Stomach (tissue), 9 donors: Measurements from ENCODE around the gene BTNL9. TPM values are rescaled to one million over a fixed set of nuclear protein-coding genes. Genes with fewer than 3 reads are reported as not detected.
"Not testable (repeated sequence)": the region's sequence is repeated elsewhere in the genome, so short reads cannot be mapped to it uniquely, and the experiment has no call there.

Experiments
- DNase-seq, 2 donors: peaks; one replicate each; pipeline versions ENCODE4 v3.0.0 to v3.0.0-alpha.2; 2013 to 2019
- H3K27ac ChIP-seq, 5 donors: fragments of 200-600 bp in 4 of 5; sonication (generic) in 4 of 5; one replicate each; pipeline ENCODE4 v1.5.1; 2013 to 2019; ENCODE audit warnings: mild to moderate bottlenecking in 1 of 5, moderate library complexity in 1 of 5
- H3K27me3 ChIP-seq, 3 donors: fragments of 200-600 bp; sonication (generic); one replicate each; pipeline ENCODE4 v1.5.1; 2017 to 2019; ENCODE audit warnings: mixed run types in 1 of 3
- H3K36me3 ChIP-seq, 4 donors: fragments of 200-600 bp; sonication (generic); 1 replicate in 3 of 4; 2 replicates in 1 of 4; pipeline ENCODE4 v1.5.1; 2016 to 2019
- H3K4me1 ChIP-seq, 4 donors: fragments of 200-600 bp; sonication (generic); one replicate each; pipeline ENCODE4 v1.5.1; 2016 to 2019
- H3K4me3 ChIP-seq, 4 donors: fragments of 200-600 bp; sonication (generic) in 3 of 4; one replicate each; pipeline ENCODE4 v1.5.1; 2016 to 2019; ENCODE audit warnings: mild to moderate bottlenecking in 1 of 4
- H3K9me3 ChIP-seq, 4 donors: fragments of 200-600 bp; sonication (generic); one replicate each; pipeline ENCODE4 v1.5.1; 2016 to 2019
- EP300 ChIP-seq: sonication (generic); formaldehyde crosslinking; IDR thresholded peaks from one replicate; pipeline ENCODE4 v1.6.1; 2017; ENCODE audit warnings: antibody characterized with exemption
- POLR2A ChIP-seq, 4 donors: fragments of 450-650 bp; IDR thresholded peaks; one replicate each; pipeline ENCODE4 v1.6.1; 2016; ENCODE audit warnings: antibody characterized with exemption in 4 of 4, control low read depth in 2 of 4, mild to moderate bottlenecking in 1 of 4, moderate library complexity in 1 of 4
- POLR2AphosphoS5 ChIP-seq, 3 donors: sonication (generic); formaldehyde crosslinking; IDR thresholded peaks; one replicate each; pipeline ENCODE4 v1.6.1; 2016; ENCODE audit warnings: antibody characterized with exemption in 3 of 3
- WGBS, 5 donors: extraction: QIAGEN DNeasy Blood & Tissue Kit in 3 of 5; methylation state at CpG; one replicate each; pipeline versions ENCODE4 v1.1.5 to v1.1.7; 2013 to 2018; 5-methylcytosine and 5-hydroxymethylcytosine counted together
- intact Hi-C: fragments of 100-400 bp; cut with DNase I; formaldehyde crosslinking; loops from one replicate; pipeline ENCODE4 v1.15.1; 2023; ENCODE audit warnings: low total_unique reads
- polyA plus RNA-seq, 3 donors: library from polyadenylated mRNA; stranded (reverse); fragments of 200-250 nt; gene quantifications; one replicate each; pipeline ENCODE4 v1.2.3, GENCODE V29; 2013
- total RNA-seq, 5 donors: library from RNA; depleted of rRNA; stranded (reverse); fragments of >200 nt; gene quantifications; one replicate each; pipeline versions ENCODE4 v1.1.0 to v1.2.3, GENCODE V29; 2014 to 2016
- TF ChIP-seq, protein P1 (sequence below), 7 experiments: fragments of 450-650 bp in 4 of 7; fragments of 200-600 bp in 3 of 7; sonication (generic) in 3 of 7; IDR thresholded peaks; one replicate each; pipeline ENCODE4 v1.5.1; 2016 to 2019; ENCODE audit warnings: antibody characterized with exemption in 7 of 7, control low read depth in 2 of 7, mild to moderate bottlenecking in 1 of 7
- donor health status: healthy with polysubstance abuse.
- donor health status: Bipolar disorder and iron deficiency.
- donor health status: healthy.

Gene BTNL9
- total and polyA plus RNA-seq, 8 donors = 3.5 to 108 (median 10.7) TPM

DNA sequence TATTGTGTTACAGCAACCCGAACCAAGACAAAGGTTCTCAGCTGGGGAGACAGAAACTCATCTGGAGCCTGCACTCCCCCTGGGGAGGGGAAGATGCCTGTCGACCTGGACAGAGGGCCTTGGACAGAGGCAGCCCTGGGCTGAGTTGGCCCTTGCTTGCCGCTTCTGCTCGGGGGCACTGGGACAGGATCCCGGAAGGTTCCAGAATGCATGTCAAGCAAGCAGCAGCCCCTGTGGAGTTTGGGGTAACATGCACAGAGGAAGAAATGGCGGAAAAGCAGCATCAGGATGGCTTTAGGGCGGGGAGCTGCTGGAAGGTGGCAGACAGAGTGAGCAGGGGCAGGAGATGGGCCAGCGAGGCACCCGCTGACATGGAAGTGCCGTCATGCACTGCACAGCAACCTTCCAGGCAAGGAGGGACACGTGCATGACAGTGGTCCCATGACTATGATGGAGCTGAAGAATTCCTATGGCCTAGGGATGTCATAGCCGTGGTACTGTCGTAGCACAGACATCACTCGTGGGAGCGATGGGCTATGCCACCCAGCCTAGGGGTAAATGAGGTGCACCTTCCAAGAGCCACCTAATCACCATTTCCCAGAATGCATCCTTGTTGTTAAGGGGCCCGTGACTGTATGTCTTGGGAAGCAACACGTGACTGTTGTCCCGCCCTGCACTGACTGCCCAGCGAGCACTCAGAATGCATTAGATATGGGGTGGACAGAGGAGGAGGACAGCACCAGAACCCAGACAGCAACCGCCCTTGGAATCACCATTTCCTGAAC is 64.7 kb downstream of the BTNL9 start:
- WGBS, 5 donors = 25 to 73% (median 58%) methylated on average over 11 to 20 of the region's 20 CpGs
- H3K4me3 ChIP-seq, H3K9me3 ChIP-seq, H3K36me3 ChIP-seq, H3K27ac ChIP-seq, intact Hi-C loops, H3K4me1 ChIP-seq, DNase-seq: not testable (repeated sequence)
- H3K27me3 ChIP-seq = peaks cover 3 to 75% (median 46%) of the 10 kb centered on the region in 3 donors

DNA sequence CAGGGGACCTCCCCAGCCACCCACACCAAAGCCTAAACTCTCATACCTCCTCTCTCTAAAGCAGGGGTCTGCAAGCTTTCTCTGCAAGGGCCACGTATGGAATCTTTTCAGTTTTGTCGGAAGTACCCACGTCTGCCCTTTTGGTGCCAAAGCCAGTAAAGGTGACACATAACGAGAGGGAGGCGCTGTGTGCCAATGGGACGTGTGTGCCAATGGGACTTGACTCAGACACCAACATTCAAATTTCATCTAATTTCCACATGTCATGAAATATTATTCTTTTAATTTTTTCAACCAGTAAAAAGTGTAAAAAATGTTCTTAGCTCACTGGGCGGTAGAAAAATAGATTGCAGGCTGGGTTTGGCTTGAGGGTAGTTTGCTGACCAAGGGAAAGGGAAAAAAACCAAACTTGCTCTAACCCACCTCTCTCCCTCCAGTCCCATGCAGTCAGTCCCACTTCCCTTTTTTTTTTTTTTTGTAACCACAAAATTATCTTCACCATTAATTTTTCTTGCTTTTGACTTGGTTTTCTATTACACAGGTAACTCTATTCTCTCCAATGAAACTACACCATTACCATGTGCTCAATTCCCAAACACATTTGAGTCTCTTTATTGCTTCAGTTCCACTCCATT is 65.4 kb downstream of the BTNL9 start:
- Histone ChIP-seq H3K4me1 (peaks cover 0 to 2% (median 1%) of the 10 kb centered on the region in 4 donors), H3K27ac (no peak overlapping the region), H3K36me3 (no peaks in the 10 kb centered on the region), H3K9me3 (no peaks in the 10 kb centered on the region), H3K27me3 (peaks cover 3 to 75% (median 41%) of the 10 kb centered on the region in 3 donors), H3K4me3 (no peak overlapping the region)
- WGBS, 5 donors = 41 to 80% (median 67%) methylated on average over 7 of the region's 7 CpGs
- intact Hi-C loops = no loop called here
- TF ChIP-seq, protein P1, sequence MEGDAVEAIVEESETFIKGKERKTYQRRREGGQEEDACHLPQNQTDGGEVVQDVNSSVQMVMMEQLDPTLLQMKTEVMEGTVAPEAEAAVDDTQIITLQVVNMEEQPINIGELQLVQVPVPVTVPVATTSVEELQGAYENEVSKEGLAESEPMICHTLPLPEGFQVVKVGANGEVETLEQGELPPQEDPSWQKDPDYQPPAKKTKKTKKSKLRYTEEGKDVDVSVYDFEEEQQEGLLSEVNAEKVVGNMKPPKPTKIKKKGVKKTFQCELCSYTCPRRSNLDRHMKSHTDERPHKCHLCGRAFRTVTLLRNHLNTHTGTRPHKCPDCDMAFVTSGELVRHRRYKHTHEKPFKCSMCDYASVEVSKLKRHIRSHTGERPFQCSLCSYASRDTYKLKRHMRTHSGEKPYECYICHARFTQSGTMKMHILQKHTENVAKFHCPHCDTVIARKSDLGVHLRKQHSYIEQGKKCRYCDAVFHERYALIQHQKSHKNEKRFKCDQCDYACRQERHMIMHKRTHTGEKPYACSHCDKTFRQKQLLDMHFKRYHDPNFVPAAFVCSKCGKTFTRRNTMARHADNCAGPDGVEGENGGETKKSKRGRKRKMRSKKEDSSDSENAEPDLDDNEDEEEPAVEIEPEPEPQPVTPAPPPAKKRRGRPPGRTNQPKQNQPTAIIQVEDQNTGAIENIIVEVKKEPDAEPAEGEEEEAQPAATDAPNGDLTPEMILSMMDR (IDR thresholded peaks at IDR 0.05) = no peak
- TF ChIP-seq POLR2AphosphoS5 (IDR thresholded peaks at IDR 0.05) = no peak
- TF ChIP-seq EP300 = no peak
- no peak for TF ChIP-seq POLR2A (IDR thresholded peaks at IDR 0.05)
- DNase-seq = no peak

DNA sequence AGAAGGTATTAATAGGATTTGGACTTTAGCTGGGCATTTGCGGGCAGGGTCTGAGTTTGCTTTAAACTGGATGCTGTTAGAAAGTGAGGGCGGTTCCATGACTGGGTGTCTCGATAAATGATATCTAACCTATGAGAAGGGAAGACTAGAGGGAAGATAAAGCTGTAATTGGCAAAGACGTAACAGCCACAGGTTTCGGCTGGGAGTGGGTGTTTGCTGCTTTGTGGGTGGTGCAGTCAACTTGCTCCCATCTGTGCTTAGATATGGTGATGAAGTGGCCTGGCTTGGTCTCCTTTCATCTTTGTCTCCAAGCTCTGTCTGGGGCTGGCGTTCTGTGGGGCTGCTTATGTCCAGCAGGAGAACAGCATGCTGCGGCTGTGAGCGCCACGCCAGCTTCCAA is 67.6 kb downstream of the BTNL9 start:
- 66 to 78% (median 73%) methylated on average over 9 of the region's 9 CpGs for WGBS, 5 donors
- intact Hi-C loops = no loop called here
- peaks cover 8 to 92% (median 54%) of the 10 kb centered on the region in 3 donors for H3K27me3 ChIP-seq
- H3K4me3 ChIP-seq = no peak overlapping the region
- no peak overlapping the region for H3K27ac ChIP-seq
- H3K9me3 ChIP-seq = peaks cover 0 to 2% (median 0%) of the 10 kb centered on the region in 4 donors
- no peaks in the 10 kb centered on the region for H3K36me3 ChIP-seq
- TF ChIP-seq POLR2A (IDR thresholded peaks at IDR 0.05) (no peak), EP300 (no peak), POLR2AphosphoS5 (IDR thresholded peaks at IDR 0.05) (no peak)
- TF ChIP-seq, protein P1 (IDR thresholded peaks at IDR 0.05) = no peak
- no peaks in the 10 kb centered on the region for H3K4me1 ChIP-seq
- no peak for DNase-seq

DNA sequence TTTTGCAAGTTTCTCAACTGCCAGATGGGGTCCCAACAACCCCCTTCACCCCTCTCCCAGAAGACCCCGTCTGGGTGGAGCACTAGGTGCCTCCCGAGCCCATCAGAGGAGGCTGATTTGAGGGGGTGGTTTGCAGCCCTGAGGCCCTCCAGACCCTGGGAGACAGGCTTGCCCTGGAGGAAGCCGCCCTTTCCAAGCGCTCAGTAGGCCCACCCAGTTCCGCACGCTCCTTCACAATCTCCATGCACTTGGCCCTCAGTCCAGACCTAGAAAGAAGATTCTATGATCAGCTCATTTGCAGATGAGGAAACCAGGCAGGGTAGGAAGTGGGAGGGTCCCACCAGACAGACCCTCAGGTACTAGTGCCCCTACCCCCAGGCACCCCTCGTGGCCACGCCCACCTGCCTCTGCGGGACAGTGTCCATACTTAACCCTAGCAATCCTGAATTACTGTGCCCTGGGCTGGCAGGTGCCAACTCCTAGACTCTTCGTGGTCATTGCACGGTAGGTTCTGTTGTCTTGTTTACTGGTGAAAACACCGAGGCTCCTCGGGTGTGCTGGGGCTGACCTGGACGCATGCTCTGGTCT is 68.6 kb downstream of the BTNL9 start:
- 57 to 77% (median 69%) methylated on average over 13 to 14 of the region's 14 CpGs for WGBS, 5 donors

More for the DNA sequence above, 68.6 kb downstream of the BTNL9 start:
- peaks cover 0 to 12% (median 4%) of the 10 kb centered on the region in 4 donors for H3K9me3 ChIP-seq
- H3K27me3 ChIP-seq = peaks cover 8 to 97% (median 55%) of the 10 kb centered on the region in 3 donors
- H3K27ac ChIP-seq = no peak overlapping the region
- DNase-seq = no peak
- H3K36me3 ChIP-seq = no peaks in the 10 kb centered on the region
- no peak for TF ChIP-seq POLR2A (IDR thresholded peaks at IDR 0.05)
- TF ChIP-seq, protein P1 (IDR thresholded peaks at IDR 0.05) = no peak
- TF ChIP-seq POLR2AphosphoS5 (IDR thresholded peaks at IDR 0.05) = no peak
- no peak for TF ChIP-seq EP300
- no peaks in the 10 kb centered on the region for H3K4me1 ChIP-seq
- intact Hi-C loops = no loop called here
- no peak overlapping the region for H3K4me3 ChIP-seq
